ENCODE data around the gene VMO1.
"Not testable (repeated sequence)": the region's sequence is repeated elsewhere in the genome, so short reads cannot be mapped to it uniquely, and the experiment has no call there.

VMO1 gene

GRCh38 chr17:4786106-4786511 lies at the start of gene VMO1:
Gene VMO1, minus strand, starts transcription at chr17:4786364. Its CDS starts 12 bp downstream, at chr17:4786352.
- no peak for FAIRE-seq

DNA sequence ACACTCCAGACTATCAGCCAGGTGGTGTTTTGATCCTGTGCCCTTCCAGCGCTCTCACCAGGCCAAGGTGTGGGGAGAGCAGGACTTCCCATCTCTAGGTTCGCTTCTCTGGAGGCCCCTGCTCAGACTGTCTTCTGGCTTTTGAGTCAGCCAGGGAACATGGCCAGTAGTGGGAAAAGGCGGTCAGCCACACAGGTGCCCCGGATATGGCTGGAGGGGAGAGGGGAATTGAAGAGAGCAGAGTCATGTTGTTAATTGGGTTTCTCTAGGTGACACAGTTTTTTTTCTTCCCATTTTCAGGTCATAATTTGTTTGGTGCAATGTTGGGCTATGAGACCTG lies 48.5 kb upstream of the VMO1 start:
- FAIRE-seq, result no peak

GRCh38 chr17:4833941-4834680 lies 47.9 kb upstream of the VMO1 start:
- FAIRE-seq, result no peak

- FAIRE-seq, result no peak
Observed at GRCh38 chr17:4833178-4833940, 47.2 kb upstream of the VMO1 start, which contains the start of gene MINK1. Gene MINK1, plus strand, starts transcription at chr17:4833340. Its CDS starts 244 bp downstream, at chr17:4833584.

DNA sequence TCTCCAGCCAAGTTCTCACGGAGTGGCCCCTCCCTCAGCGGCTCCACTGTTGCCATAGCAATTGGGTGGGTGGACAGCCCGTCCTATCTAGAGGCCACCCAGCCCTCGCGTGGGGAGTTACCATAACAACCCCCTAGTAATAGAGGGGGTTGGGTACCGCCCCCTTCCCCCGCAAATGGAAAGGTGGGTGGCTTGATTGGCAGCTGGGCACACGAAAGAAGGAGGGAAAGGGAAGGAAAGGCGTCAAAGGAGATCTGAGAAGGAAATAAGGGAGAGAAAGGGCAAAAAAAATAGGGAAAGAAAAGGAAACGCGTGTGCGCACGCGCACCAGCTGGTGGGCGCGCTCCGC lies 46.6 kb upstream of the VMO1 start:
- FAIRE-seq, result not testable (repeated sequence)

DNA sequence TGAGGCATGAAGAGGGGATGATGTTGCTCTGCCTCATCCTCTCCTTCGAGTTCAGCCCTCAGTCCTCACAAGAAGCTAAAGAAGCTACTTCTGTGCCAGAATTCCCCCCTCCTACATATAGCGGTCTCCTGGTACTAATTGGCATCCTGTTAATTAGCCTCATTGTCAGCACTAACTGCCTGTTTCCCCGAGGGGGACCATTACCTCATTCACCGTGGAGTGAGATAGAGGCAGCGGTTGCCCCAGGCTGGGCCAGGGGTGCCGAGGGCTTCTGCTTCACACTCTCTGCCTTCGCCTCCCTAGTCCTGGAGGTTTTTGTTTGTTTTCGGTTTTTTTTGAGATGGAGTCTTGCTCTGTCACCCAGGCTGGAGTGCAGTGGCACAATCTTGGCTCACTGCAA lies 41.2 kb upstream of the VMO1 start:
- no peak for FAIRE-seq

- FAIRE-seq, result no peak
Observed at GRCh38 chr17:4823373-4824089, 37.4 kb upstream of the VMO1 start.

DNA sequence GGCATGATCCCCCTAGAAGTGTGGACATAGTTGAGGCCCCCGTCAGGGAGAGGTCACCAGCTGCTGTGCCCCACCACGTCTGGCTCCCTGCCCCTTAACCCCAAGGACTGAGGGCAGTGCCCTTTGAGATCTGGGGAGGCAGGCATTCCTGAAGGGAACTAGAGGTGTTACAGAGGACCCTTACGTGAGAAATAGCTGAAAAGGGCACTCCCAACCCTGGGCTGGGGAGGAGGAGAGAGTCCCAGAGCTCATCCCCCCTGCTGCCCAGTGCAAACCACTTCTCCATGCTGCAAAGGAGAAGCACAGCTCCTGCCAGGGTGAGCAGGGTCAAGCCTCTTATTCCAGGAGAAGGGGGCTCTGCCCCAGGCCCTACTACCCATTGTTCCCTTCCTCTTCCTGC lies 36.7 kb upstream of the VMO1 start:
- FAIRE-seq, result no peak

DNA sequence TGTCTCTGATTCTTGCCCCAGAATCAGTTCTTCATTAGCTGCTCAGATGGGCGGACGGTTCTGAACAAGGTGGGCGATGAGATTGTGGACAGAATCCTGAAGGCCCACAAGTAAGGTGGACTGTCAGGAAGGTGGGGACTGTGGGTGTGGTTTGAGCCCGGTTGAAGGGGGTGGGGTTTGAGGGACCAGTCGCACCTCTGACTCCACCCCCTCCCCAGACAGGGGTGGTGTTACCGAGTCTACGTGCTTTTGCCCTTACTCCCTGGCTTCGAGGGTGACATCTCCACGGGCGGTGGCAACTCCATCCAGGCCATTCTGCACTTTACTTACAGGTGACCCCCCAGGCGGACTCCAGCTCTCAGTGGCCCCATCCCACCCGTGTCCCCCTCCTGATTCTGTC lies 32.1 kb upstream of the VMO1 start:
- FAIRE-seq, result no peak

- no peak for FAIRE-seq
Observed at GRCh38 chr17:4816826-4817225, 30.7 kb upstream of the VMO1 start.

DNA sequence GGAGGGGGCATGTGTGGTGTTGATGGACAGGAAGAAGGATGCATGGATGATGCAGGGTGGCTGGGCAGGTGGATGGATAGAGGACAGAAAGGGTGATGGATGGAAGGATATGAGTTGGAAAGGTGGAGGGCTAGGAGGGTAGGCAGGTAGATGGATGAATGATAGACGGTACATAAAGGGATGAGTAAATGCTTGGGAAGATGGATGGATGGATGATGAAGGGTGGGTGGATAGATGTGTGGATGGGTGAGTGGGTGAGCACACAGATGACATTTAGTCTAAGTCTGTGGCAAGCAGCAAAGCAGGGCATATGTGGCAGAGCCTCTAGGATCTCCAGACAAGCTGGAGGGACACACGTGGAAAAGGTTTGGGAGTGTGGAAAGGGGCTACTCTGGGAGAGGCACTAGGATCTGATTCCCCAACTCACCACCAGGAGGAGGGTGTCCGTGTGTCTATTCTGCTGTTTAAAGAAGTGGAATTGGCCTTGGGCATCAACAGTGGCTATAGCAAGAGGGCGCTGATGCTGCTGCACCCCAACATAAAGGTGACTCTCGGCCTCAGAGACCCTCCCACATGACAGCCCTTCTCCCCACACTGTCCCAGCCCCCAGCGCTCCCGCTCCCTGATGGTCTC lies 29.0 kb upstream of the VMO1 start:
- no peak for FAIRE-seq

- no peak for FAIRE-seq
Observed at GRCh38 chr17:4812690-4813089, 26.5 kb upstream of the VMO1 start.

GRCh38 chr17:4811471-4811870 lies 25.3 kb upstream of the VMO1 start:
- FAIRE-seq, result no peak

- no peak for FAIRE-seq
Observed at GRCh38 chr17:4810696-4811290, 24.6 kb upstream of the VMO1 start.

GRCh38 chr17:4808378-4808767 lies 22.2 kb upstream of the VMO1 start:
- no peak for FAIRE-seq

GRCh38 chr17:4807605-4808377 lies 21.6 kb upstream of the VMO1 start:
- no peak for FAIRE-seq

DNA sequence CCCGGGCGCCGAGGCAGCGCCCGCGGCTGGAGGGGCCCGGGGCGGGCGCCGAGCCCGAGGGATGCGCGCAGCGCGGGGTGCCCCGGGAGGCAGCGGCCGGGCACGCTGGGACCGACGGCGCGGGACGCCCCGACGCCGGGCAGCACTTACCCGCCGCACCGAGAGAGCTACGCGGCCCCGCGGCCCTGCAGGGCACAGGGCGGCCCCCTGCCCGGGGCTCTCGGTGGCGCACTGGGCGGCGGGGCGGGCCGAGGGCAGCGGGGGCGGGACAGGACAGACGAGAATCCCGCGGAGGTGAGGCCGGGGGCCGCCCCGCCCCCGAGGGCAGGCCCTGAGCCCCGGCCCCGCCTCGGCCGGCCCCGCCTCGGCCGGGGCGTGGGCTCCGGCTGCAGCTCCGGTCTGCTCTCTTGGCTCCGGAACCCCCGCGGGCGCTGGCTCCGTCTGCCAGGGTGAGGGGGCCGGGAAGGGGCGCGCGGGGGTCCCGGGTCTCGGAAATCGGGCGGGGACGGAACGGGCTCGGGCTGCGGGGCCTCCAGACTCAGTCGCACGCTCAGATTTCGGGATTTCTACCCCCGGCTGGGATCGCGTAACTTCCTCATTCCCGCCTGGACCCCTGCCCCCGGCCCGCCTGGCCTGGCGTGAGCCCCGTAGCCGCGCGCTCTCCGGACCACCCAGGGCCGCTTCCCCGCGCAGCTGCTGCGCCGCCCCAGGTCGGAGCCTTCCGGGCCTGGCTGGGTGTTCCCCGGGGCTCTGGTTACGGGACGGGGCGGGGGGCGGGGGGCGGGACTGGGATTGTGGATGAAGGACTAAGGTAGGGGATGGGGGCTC lies 20.8 kb upstream of the VMO1 start, which contains the start of gene PLD2:
Gene PLD2, plus strand, starts transcription at position 376 of the 828 bp plus-strand sequence. CDS start 621 bp downstream, outside the sequence.
- no peak for FAIRE-seq

GRCh38 chr17:4806456-4806776 lies 20.3 kb upstream of the VMO1 start:
- FAIRE-seq, result no peak

DNA sequence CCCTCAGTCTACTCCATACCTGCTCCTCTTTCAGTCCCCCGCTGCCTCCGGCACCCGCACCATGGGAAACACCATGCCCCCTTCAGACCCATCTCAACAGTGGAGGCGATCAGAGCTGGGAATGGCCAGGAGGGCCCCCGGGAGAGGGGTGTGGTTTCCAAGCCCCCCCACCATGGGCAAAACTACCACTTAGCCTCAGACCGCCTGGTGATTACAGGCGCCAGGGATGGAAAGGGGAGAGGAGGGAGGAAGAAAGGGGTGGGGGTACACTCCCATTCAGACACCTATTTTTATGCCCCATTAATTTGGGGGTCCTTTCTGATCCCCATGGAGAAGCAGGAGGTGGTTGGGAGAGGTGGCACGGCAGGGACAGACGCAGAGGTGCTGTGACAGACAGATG lies 16.1 kb upstream of the VMO1 start, which contains the start of gene C17orf114:
Gene C17orf114, minus strand, starts transcription at position 101 of the 400 bp plus-strand sequence.
- FAIRE-seq, result no peak

DNA sequence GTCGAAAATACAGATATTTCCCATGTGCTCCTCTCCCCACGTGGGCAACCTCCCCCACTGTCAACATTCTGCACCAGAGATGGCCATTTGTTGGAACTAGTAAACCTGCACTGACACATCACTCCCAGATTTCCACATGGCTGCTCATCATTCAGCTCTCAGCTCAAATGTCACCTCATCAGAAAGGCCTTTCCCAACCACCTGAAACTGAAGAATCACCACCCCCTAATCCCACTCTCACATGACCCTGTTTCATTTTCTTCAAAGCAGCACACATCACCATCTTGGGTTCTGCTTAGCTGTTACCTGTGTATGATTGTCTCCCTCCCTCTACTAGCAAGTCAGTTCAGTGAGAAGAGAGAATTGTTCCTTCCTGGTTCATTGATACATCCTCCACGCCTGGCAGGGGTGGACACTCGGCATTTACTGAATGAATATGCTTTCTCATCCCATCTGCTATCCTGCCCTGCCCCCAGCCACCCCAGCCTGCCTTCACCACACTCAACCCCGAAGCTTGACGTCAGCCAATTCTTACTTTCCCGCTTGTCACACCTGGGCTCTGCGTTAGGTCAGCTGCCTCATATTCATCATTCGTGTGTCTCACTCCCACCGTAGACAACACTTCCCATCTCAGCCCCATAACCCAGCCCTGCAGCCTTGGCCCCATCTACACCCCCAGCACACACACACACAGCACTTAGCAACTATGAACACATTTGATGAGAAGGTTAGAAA lies 14.5 kb upstream of the VMO1 start:
- FAIRE-seq, result no peak
